GM12878 (cell line): ENCODE data around the gene UFSP2. TPM values are rescaled to one million over a fixed set of nuclear protein-coding genes. Genes with fewer than 3 reads are reported as not detected.

Source experiments
- ATAC-seq: fragments of 200-7000 bp; cut with Tn5 transposase; 3 replicates; pipeline ENCODE4 v1.9.1; 2020; ENCODE audit warnings: mild to moderate bottlenecking, moderate library complexity
- BruUV-seq: library from RNA; stranded (reverse); fragments of 400-500 nt; replicated peaks from 2 replicates; lab custom pipeline; 2021; lab: Mats Ljungman, UMichigan
- CTCF ChIA-PET: fragments of 300-600 bp; sonication (Branson Sonifier 250); formaldehyde crosslinking; extraction: SDS; loops from one replicate; lab custom pipeline; 2021; ENCODE audit warnings: inconsistent platforms; lab: Yijun Ruan, JAX
- POLR2A ChIA-PET: fragments of 350-600 bp; formaldehyde crosslinking; extraction: SDS; loops from one replicate; lab custom pipeline; 2021; ENCODE audit warnings: inconsistent platforms; lab: Charles Lee
- RAD21 ChIA-PET: fragments of 300-600 bp; sonication (Branson Sonifier 250); formaldehyde crosslinking; loops from one replicate; lab custom pipeline; 2023; ENCODE audit warnings: antibody characterized with exemption; ENCODE audit not compliant: unreplicated experiment; lab: Charles Lee
- SMC1A ChIA-PET: fragments of 300-600 bp; sonication (Branson Sonifier 250); formaldehyde crosslinking; loops from one replicate; lab custom pipeline; 2023; ENCODE audit not compliant: unreplicated experiment, uncharacterized antibody; lab: Charles Lee
- DNase-seq: peaks from one replicate; pipeline ENCODE4 v3.0.0-alpha.2; 2011; ENCODE audit warnings: low read depth, low spot score
- FAIRE-seq: peaks from 3 replicates; lab custom pipeline; 2011; peaks lifted over from hg19 to GRCh38; lab: Jason Lieb, UNC
- H2AFZ ChIP-seq: 2 replicates; pipeline ENCODE4 v1.6.0; 2011; ENCODE audit warnings: low read depth, low read length, control low read depth; ENCODE audit not compliant: control insufficient read depth
- H3K27ac ChIP-seq: 2 replicates; pipeline ENCODE4 v1.5.1; 2011; ENCODE audit warnings: control low read depth; ENCODE audit not compliant: control insufficient read depth, insufficient read depth
- H3K27me3 ChIP-seq, 2 experiments: replicated peaks in 1 of 2; 2 replicates each; pipeline versions ENCODE4 v1.6.0 to v1.6.1; 2011; ENCODE audit warnings: low read length in 1 of 2; ENCODE audit not compliant: control insufficient read depth in 2 of 2, insufficient read depth in 2 of 2
- H3K36me3 ChIP-seq, 2 experiments: 2 replicates each; pipeline ENCODE4 v1.5.1; 2011; ENCODE audit warnings: low read length in 1 of 2; ENCODE audit not compliant: control insufficient read depth in 2 of 2, insufficient read depth in 2 of 2
- H3K4me1 ChIP-seq: 2 replicates; pipeline ENCODE4 v1.6.1; 2011; ENCODE audit warnings: mild to moderate bottlenecking, low read length, moderate library complexity, mixed read lengths; ENCODE audit not compliant: control insufficient read depth, insufficient read depth
- H3K4me2 ChIP-seq: 2 replicates; pipeline ENCODE4 v1.6.0; 2011; ENCODE audit warnings: control low read depth; ENCODE audit not compliant: control insufficient read depth, insufficient read depth
- H3K4me3 ChIP-seq: fragments of 200-600 bp; sonication (generic); 2 replicates; pipeline ENCODE4 v1.5.1; 2016
- H3K79me2 ChIP-seq: 2 replicates; pipeline ENCODE4 v1.6.0; 2011; ENCODE audit warnings: low read length; ENCODE audit not compliant: control insufficient read depth, insufficient read depth
- H3K9ac ChIP-seq: 2 replicates; pipeline ENCODE4 v1.8.0; 2011; ENCODE audit warnings: low read length, control low read depth, mixed read lengths; ENCODE audit not compliant: control insufficient read depth, insufficient read depth
- H3K9me3 ChIP-seq: replicated peaks from 3 replicates; pipeline ENCODE4 v1.5.1; 2011; ENCODE audit warnings: mild to moderate bottlenecking, low read length; ENCODE audit not compliant: control insufficient read depth, insufficient read depth
- H4K20me1 ChIP-seq: 2 replicates; pipeline ENCODE4 v1.6.0; 2011; ENCODE audit not compliant: control insufficient read depth, insufficient read depth
- E4F1 ChIP-seq: fragments of 450-650 bp; IDR thresholded peaks from 2 replicates; pipeline ENCODE4 v1.6.1; 2018; ENCODE audit warnings: borderline replicate concordance, mild to moderate bottlenecking; ENCODE audit not compliant: partially characterized antibody
- HCFC1 ChIP-seq: fragments of 150-350 bp; IDR thresholded peaks from 2 replicates; pipeline ENCODE4 v1.6.1; 2014; ENCODE audit warnings: low read length
- IRF4 ChIP-seq: IDR thresholded peaks from 2 replicates; pipeline ENCODE4 v1.6.1; 2011; ENCODE audit warnings: low read depth, low read length
- IRF5 ChIP-seq: fragments of 450-650 bp; IDR thresholded peaks from 2 replicates; pipeline ENCODE4 v1.6.1; 2017; ENCODE audit warnings: borderline replicate concordance
- LARP7 ChIP-seq: fragments of 450-650 bp; IDR thresholded peaks from 2 replicates; pipeline ENCODE4 v1.6.1; 2017; ENCODE audit warnings: mild to moderate bottlenecking
- NR2C1 ChIP-seq: fragments of 450-650 bp; IDR thresholded peaks from 2 replicates; pipeline ENCODE4 v1.6.1; 2017; ENCODE audit warnings: antibody characterized with exemption, mild to moderate bottlenecking, moderate library complexity
- POLR2AphosphoS5 ChIP-seq: IDR thresholded peaks from 2 replicates; pipeline ENCODE4 v1.6.1; 2011; ENCODE audit warnings: mild to moderate bottlenecking, low read length, inconsistent platforms
- POU2F2 ChIP-seq: IDR thresholded peaks from 3 replicates; pipeline ENCODE4 v1.6.1; 2011; ENCODE audit warnings: low read depth, mild to moderate bottlenecking, low read length, borderline replicate concordance
- RELB ChIP-seq: fragments of 450-650 bp; IDR thresholded peaks from 2 replicates; pipeline ENCODE4 v1.6.1; 2017; ENCODE audit warnings: low read depth, mild to moderate bottlenecking, moderate library complexity
- SMAD5 ChIP-seq: IDR thresholded peaks from 2 replicates; pipeline ENCODE4 v1.6.1; 2016; ENCODE audit warnings: antibody characterized with exemption, low read depth
- SRF ChIP-seq, 2 experiments: IDR thresholded peaks; 2 replicates each; pipeline ENCODE4 v1.6.1; 2011; ENCODE audit warnings: low read depth in 2 of 2, low read length in 2 of 2, mild to moderate bottlenecking in 1 of 2, moderate library complexity in 1 of 2
- STAT3 ChIP-seq: IDR thresholded peaks from 2 replicates; pipeline ENCODE4 v1.6.1; 2011; ENCODE audit warnings: low read depth, low read length, improper control_type of control experiment
- TCF7 ChIP-seq: IDR thresholded peaks from 2 replicates; pipeline ENCODE4 v1.6.1; 2014; ENCODE audit warnings: antibody characterized with exemption, borderline replicate concordance
- YBX1 ChIP-seq: fragments of 450-650 bp; IDR thresholded peaks from 2 replicates; pipeline ENCODE4 v1.6.1; 2016; ENCODE audit warnings: antibody characterized with exemption
- ZBTB40 ChIP-seq: fragments of 450-650 bp; IDR thresholded peaks from 2 replicates; pipeline ENCODE4 v1.6.1; 2016; ENCODE audit warnings: mild to moderate bottlenecking, moderate library complexity, borderline replicate concordance
- ZNF24 ChIP-seq: fragments of 450-650 bp; IDR thresholded peaks from 2 replicates; pipeline ENCODE4 v1.6.1; 2017; ENCODE audit warnings: antibody characterized with exemption, mild to moderate bottlenecking
- in situ Hi-C: fragments of 300-500 bp; cut with MboI; formaldehyde crosslinking; loops from 9 replicates; pipeline ENCODE4 v1.14.3; 2018; ENCODE audit warnings: mixed read lengths
- intact Hi-C: fragments of 100-400 bp; cut with micrococcal nuclease; formaldehyde crosslinking; loops from one replicate; pipeline ENCODE4 v1.14.2; 2022; ENCODE audit not compliant: unreplicated experiment
- polyA plus RNA-seq, 11 experiments: library from polyadenylated mRNA; depleted of rRNA in 4 of 11; unstranded in 6 of 11; stranded (reverse) in 5 of 11; fragments of >200 nt; fragmentation: Nextera tagmentation in 4 of 11; fragmentation: Illumina TruSeq in 1 of 11; extraction: Ambion mirVana in 4 of 11; extraction: Trizol in 1 of 11; gene quantifications; 1 replicate in 1 of 11; 2 replicates in 10 of 11; pipeline versions ENCODE4 v1.2.1 to v1.2.3, GENCODE V29; 2011 to 2016; ENCODE audit warnings: inconsistent platforms in 2 of 11, missing spikeins in 2 of 11, low read depth in 1 of 11
- total RNA-seq, 4 experiments: library from RNA; depleted of rRNA in 3 of 4; stranded (reverse); fragments of >200 nt in 3 of 4; fragmentation: Illumina TruSeq in 1 of 4; extraction: Trizol in 1 of 4; gene quantifications; 2 replicates each; pipeline versions ENCODE4 v1.2.1 to v1.2.3, GENCODE V29; 2013 to 2021

The UFSP2 gene
- total and polyA plus RNA-seq, 10 of the 15 experiments (the other 5 are each of a cell fraction or from before 2014, with no cell fraction given): 25.4 to 53.1 (median 37.7) TPM

GRCh38 chr4:185437809-185438208, 12.0 kb upstream of the UFSP2 start:
- CTCF ChIA-PET: no interaction called here
- in situ Hi-C loops: no loop called here
- BruUV-seq: no TSS peak
- Histone ChIP-seq H3K4me2 (no peak overlapping the region), H3K27me3 (no peaks in the 10 kb centered on the region), H3K9ac (no peak overlapping the region), H3K27ac (no peak overlapping the region), H3K9me3 (no peaks in the 10 kb centered on the region), H3K4me1 (no peaks in the 10 kb centered on the region), H2AFZ (no peak overlapping the region), H4K20me1 (no peaks in the 10 kb centered on the region), H3K4me3 (no peak overlapping the region), H3K36me3 (no peaks in the 10 kb centered on the region), H3K79me2 (no peaks in the 10 kb centered on the region)
- DNase-seq (no peak), ATAC-seq (peak; percentile 70), FAIRE-seq (no peak)
- SMC1A ChIA-PET: interaction anchor here (0.7 to 1.1 kb wide), 2 partner anchors 12 to 25 kb away, joined by 3 read pairs; partner anchors contain the start of gene UFSP2
- POLR2A ChIA-PET: interaction anchor here (0.6 kb wide), 1 partner anchor 14 kb away, joined by 5 read pairs; no protein-coding TSS in a partner anchor
- intact Hi-C loops: no loop called here
- RAD21 ChIA-PET: no interaction called here
- peak; percentile 96 for TF ChIP-seq TCF7
- TF ChIP-seq E4F1: no peak
- TF ChIP-seq RELB: no peak
- no peak for TF ChIP-seq NR2C1
- TF ChIP-seq HCFC1: no peak
- TF ChIP-seq ZBTB40: no peak
- TF ChIP-seq POLR2AphosphoS5: no peak
- TF ChIP-seq ZNF24: no peak
- TF ChIP-seq STAT3: no peak
- no peak for TF ChIP-seq YBX1
- TF ChIP-seq POU2F2: no peak
- peak; percentile 84; the same call in 1 of the 2 replicates for TF ChIP-seq IRF4
- no peak for TF ChIP-seq IRF5
- no peak for TF ChIP-seq SMAD5
- TF ChIP-seq LARP7: no peak
- TF ChIP-seq SRF (IDR thresholded peaks at IDR 0.05; ENCODE audit: low read depth in 2 of 2, low read length in 2 of 2): no peak
